Anterior cingulate cortex (tissue), 58 donors: Measurements from ENCODE around the gene ZNF891.

Source experiments
- DNase-seq, 58 donors: peaks; one replicate each; lab custom pipeline; 2025; lab: John Stamatoyannopoulos, UW

ZNF891 gene

DNA sequence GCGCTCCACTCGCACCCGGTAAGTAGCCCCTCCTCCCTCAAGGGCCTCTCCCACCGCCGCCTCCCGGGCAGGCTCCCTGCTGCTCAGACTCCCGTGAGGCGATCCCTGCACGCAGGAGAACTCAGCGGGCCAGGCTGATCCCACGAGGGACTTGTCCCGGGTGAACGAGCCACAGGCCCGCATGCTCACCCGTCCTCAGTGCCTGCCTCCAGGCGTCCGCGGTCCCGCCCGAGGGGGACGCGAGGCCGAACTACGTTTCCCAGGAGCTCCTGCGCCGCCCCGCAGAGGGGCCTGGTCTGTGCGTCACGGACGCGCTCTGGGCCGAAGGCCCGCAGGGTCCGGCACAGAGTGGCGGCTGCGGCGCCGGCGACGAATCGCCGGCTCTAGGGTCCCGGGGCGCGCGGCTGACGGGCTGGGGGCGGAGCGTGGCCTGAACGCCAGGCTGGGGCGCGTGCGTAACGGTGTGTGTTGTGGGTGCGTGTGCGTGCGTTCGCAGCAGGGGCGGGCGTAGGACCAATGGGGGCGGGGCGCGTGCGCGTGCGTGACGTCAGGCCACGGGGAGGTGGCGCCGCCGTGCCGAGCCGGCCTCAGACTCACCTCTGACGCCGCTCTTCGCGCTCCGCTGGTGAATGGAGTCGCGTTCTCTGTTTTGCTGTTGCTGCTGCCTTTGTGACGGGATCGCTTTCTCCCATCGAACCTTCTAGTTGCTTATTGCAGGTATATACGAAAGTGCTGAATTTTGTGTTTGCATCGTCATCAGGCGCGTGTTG is at the start of gene ZNF891, which contains the start of gene ZNF10:
TSS of gene ZNF891 (minus strand) at position 237 of the 770 bp plus-strand sequence. CDS start 8,356 bp downstream, outside the sequence.
TSS of gene ZNF10 (plus strand) at position 590 of the 770 bp plus-strand sequence. CDS start 13,866 bp downstream, outside the sequence.
- peak; percentile 60 to 97 (median 92) for DNase-seq

DNA sequence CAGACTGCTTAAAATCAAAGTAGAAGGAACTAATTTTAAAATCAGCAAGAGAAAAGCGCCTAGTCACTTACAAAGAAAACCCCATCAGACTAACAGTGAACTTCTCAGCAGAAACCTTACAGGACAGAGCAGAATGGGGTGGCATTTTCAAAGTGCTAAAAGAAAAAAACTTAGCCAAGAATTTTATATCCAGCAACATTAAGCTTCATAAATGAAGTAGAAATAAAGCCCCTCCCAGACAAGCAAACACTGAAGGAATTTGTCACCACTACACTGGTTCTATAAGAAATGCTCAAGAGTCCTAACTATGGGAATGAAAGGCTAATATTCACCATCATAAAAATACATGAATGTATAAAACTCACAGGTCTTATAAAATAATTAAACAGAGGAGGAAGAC is 44.8 kb upstream of the ZNF891 start:
- DNase-seq: no peak

DNA sequence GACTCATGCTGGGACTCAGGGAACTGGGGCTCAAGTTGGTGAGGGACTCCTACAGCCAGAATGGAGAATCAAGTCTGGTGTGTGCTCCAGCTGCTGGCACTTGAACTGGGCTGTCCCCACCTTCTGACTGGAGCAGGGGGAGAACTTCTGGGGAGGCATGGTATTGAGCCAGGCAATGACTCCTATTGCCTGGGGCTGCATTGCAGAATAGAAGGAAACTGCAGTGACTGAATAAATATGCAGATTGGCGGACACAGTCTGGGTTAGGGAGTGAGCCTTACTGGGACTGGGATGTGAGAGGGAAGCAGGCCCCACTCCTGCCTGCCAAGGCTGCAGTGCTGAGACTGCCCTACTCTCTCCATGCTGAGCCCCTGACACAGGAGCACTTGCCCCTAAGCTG is 42.4 kb upstream of the ZNF891 start:
- no peak for DNase-seq

DNA sequence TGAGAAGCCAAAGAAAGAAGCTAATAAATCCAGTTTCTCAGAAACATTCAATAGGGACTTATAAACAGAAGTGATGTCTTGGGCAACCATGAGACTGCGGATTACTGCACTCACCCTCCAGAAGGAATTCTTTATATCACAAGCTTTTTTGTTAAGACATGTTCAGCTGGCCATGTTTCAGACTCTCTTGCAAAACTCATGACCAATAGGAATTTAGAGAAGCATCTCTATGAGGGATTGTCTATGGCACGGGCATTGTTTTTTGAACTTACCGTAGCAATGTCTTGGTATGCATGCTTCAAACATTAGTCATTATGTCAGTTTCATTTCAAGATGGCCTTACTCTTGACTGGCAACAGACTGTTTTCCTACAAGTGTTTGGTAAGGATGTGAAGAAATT is 35.7 kb upstream of the ZNF891 start:
- DNase-seq: no peak

DNA sequence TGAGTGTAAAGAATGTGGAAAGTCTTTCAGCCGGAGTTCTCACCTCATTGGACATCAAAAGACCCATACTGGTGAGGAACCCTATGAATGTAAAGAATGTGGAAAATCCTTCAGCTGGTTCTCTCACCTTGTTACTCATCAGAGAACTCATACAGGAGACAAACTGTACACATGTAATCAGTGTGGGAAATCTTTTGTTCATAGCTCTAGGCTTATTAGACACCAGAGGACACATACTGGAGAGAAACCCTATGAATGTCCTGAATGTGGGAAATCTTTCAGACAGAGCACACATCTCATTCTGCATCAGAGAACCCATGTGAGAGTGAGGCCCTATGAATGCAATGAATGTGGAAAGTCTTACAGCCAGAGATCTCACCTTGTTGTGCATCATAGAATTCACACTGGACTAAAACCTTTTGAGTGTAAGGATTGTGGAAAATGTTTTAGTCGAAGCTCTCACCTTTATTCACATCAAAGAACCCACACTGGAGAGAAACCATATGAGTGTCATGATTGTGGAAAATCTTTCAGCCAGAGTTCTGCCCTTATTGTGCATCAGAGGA is 26.1 kb upstream of the ZNF891 start:
- DNase-seq: no peak

DNA sequence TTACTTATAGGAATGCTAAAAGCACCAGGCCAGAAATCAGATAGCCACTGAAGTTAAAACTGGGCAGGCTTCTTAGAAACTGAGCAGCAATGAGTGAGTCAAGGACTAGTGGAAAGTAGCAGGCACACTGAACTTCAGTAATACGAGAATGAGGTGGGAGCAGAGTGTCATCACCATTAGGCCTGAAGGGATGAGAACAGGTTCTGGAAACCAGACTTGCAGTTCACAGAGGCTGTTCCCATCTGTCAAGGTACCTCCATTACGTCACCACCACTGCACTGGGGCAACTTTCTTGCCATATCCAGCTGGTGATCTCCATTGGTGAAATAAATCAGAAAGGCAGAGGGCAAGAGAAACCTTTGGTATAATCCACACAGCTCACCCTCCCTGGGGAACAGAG is 15.9 kb upstream of the ZNF891 start:
- no peak for DNase-seq

GRCh38 chr12:133135747-133136146 is 5.7 kb upstream of the ZNF891 start:
- no peak for DNase-seq

DNA sequence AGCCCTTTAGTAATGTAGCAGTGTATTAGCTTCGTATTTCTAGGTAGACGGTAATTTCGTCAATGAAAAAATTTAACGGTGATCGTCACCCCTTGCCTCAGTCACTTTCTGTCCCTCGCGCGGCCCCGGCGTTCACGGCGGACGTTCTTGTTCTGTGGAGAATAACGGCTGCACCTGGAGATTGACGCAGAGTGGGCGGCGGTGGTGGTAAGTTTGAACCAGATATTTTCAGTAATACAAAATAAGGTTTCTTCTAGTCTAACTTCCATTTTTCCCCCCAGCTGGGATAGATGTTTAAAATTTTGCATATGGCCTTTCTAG is 694 bp upstream of the ZNF891 start:
- DNase-seq: peak in 25 of 58 donors; percentile 12 to 68 (median 32)

DNA sequence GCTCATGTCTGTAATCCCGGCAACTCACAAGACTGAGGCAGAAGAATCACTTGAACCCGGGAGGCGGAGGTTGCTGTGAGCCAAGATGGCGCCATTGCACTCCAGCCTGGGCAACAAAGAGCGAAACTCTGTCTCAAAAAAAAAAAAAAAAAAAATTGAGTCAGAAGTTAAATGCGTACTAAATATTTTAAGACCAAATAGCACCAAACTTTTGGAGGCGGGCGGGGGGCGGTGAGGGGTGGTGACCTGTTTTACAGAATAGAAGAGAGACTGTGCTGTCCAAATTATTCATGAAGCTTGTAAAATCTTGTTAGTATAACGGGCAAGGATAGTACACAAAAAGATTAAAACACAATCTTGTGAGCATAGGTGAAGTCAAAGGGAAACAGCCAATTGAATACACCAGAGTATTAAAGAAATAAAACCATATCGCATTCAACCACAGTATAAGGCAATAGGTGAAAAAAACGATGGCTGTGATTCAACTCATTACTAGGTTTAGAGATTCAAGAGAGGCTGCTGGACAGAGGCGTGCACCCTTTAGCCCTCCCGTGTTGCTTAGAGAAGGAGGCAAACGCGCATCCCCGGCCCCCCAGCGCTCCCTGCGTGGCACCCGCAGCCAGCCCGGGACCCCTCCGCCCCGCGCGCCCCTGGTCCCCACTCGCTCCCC is 571 bp downstream of the ZNF891 start:
- peak in 2 of 58 donors; percentile 1 to 40 for DNase-seq

GRCh38 chr12:133124674-133125073 is 5.4 kb downstream of the ZNF891 start:
- no peak for DNase-seq

- DNase-seq: no peak
These were observed 9.5 kb downstream of the ZNF891 start for GRCh38 chr12:133120385-133121191.

DNA sequence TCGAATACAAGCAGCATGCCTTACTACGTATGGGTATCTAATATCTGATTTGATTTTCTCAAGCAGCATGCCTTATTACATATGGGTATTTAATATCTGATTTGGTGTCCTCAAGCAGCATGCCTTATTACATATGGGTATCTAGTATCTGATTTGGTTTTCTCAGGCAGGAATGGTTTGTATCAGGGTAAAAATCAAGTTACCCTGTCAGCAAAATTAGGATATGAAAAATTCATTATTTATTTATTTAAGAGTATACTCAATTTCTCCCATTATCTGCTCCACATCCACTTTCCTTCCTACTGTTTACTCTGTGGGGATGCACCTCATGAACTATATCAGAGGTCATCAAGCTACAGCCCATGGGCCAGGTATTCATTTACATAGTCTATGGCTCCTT is 21.9 kb downstream of the ZNF891 start:
- DNase-seq: no peak

GRCh38 chr12:133107121-133107520 is 23.0 kb downstream of the ZNF891 start:
- DNase-seq: no peak

DNA sequence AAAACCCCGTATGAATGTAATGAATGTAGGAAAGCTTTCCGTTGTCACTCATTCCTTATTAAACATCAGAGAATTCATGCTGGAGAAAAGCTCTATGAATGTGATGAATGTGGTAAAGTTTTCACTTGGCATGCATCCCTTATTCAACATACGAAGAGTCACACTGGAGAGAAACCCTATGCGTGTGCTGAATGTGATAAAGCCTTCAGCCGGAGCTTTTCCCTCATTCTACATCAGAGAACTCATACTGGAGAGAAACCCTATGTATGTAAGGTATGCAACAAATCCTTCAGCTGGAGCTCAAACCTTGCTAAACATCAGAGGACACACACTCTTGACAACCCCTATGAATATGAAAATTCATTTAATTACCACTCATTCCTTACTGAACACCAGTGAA is 23.8 kb downstream of the ZNF891 start:
- no peak for DNase-seq

GRCh38 chr12:133105620-133106019 is 24.5 kb downstream of the ZNF891 start:
- no peak for DNase-seq

DNA sequence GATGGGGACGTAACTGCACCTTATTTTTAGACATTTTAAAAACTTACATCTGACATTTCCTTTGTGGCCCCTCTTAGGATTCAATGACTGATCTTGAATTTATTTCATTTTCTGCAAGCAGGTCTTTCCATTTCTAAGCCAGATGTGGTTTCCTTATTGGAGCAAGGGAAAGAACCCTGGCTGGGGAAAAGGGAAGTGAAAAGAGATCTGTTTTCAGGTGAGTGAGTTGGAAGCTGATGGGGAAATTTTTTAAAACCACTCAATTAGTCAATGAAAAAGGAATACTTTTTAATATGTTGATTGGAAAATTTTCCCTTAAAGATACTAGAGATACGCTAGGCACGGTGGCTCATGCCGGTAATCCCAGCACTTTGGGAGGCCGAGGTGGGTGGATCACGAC is 46.7 kb downstream of the ZNF891 start:
- no peak for DNase-seq

DNA sequence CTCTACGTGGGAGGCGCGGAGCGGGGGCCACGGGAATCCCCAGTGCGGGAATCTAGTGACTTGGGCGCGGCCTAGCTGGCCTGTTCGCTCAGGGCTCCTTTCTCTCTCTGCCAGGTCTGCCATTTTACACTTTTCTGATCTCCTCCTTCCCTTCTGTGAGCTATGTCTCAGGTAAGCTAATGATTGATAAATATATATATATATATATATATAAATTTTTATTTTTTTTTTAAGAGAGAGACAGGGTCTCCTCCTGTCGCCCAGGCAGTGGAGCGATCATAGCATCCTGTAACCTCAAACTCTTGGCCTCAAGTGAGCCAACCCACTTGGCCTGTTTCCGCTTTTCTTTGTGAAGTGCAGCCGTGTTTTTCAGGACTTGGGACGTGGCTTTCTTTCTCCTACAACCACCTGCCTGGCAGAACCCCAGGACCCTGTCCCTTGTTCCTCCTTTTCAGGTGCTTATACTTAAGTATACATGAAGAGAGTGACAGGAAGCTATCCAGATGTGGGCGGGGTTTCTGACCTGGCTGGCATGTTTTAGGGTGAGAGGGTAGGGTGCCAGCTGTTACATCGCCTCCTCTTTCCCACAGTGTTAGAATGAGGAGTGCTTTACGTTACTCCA is 48.8 kb downstream of the ZNF891 start:
- DNase-seq: peak in 2 of 58 donors; percentile 8 to 42

- DNase-seq: peak; percentile 93 to 100 (median 98)
These were observed 49.5 kb downstream of the ZNF891 start, which contains the start of gene ZNF140 for GRCh38 chr12:133080368-133081158. TSS of gene ZNF140 (plus strand) at chr12:133080923. CDS start at chr12:133081321, 398 bp downstream.

- peak in 57 of 58 donors; percentile 93 to 100 (median 99) for DNase-seq
These were observed 50.1 kb downstream of the ZNF891 start for GRCh38 chr12:133080026-133080367.
